22Rv1 (cell line): Measurements from ENCODE around the gene NBEA.
"Not testable (repeated sequence)": the region's sequence is repeated elsewhere in the genome, so short reads cannot be mapped to it uniquely, and the experiment has no call there.

Experiments
- H3K27ac ChIP-seq: fragments of 450-650 bp; 2 replicates; pipeline ENCODE4 v1.5.1; 2017
- ZFX ChIP-seq: fragments of 450-650 bp; IDR thresholded peaks from 2 replicates; pipeline ENCODE4 v1.6.1; 2017; ENCODE audit warnings: antibody characterized with exemption, borderline replicate concordance
- TF ChIP-seq, protein P1 (sequence below): fragments of 450-650 bp; IDR thresholded peaks from 2 replicates; pipeline ENCODE4 v1.5.1; 2017; ENCODE audit warnings: mild to moderate bottlenecking

The NBEA gene

DNA sequence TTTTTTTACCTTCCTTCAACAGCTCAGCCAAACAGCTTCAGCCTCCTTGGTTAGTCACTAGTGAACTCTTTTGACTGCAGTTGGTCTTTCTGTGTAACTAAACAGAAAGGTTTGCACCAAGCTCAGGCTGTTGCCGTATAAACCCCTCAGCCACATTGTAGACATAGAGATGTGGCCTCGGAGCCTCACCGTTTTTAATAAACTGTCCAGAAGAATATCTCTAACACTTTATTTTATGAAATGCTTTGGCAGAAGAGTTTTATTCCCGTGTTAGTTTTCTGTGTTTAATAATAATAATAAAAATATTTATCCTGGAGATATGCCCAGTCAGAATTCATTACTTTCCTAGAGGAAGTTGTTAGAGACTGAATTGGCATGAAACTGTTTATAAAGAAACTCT lies 706.1 kb downstream of the NBEA start:
- TF ChIP-seq, protein P1, sequence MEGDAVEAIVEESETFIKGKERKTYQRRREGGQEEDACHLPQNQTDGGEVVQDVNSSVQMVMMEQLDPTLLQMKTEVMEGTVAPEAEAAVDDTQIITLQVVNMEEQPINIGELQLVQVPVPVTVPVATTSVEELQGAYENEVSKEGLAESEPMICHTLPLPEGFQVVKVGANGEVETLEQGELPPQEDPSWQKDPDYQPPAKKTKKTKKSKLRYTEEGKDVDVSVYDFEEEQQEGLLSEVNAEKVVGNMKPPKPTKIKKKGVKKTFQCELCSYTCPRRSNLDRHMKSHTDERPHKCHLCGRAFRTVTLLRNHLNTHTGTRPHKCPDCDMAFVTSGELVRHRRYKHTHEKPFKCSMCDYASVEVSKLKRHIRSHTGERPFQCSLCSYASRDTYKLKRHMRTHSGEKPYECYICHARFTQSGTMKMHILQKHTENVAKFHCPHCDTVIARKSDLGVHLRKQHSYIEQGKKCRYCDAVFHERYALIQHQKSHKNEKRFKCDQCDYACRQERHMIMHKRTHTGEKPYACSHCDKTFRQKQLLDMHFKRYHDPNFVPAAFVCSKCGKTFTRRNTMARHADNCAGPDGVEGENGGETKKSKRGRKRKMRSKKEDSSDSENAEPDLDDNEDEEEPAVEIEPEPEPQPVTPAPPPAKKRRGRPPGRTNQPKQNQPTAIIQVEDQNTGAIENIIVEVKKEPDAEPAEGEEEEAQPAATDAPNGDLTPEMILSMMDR: no peak
- TF ChIP-seq ZFX: no peak
- no peak overlapping the region for H3K27ac ChIP-seq

DNA sequence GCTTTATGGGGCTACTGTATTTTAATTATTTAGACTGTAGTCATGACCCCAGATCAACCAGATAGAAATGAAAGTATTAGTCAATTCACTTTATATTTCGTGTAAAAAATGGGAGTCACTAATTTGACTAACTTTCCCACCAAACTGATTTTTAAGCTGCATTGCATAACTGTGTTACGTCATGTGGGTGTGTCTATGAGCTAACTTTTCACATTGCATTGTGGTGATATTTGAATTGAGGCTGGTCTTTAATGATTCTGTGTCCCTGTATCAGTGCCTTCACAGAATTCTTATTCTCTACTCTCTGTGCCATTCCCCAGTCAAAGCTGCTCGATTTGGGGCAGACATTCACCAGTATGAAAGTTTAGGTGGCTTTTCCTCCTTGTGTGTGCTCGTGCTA lies 707.1 kb downstream of the NBEA start:
- H3K27ac ChIP-seq: no peak overlapping the region
- no peak for TF ChIP-seq ZFX
- TF ChIP-seq, protein P1: no peak

DNA sequence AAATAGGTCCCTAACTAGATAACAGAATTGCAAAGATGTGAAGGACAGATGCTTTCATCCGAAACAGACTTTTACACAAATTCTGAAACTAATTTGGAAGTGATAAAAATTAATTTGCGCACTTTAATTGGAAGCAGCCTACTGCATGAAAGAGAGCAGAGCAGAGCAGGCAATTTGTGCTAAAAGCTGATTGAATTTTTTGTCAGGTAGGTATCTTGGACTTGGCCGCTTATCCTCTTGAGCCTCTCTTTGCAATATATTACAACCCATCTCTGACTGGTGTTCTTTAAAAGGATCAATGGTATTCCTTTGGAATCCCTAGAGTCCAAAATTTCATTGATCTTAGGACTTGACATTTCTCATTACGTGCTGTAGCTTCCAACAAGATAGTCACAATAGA lies 717.7 kb downstream of the NBEA start:
- TF ChIP-seq ZFX: no peak
- TF ChIP-seq, protein P1: no peak

DNA sequence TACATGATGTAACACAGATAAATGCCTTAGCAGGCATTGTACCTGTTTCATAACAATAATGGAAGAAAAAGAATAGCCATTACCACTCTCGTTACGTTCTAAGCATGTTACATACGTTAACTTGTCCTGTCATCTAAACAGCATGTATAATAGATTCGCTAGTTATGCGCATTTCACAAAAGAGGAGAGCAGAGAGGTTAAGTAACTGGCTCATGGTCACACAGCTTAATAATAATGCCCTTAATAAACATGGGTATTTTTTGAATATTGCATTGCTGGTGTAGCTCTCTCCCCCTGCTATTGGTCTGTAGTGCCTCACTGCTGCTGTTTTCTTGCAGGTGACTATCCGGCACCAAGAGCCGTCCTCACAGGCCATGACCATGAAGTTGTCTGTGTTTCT lies 722.7 kb downstream of the NBEA start:
- TF ChIP-seq, protein P1: no peak
- TF ChIP-seq ZFX: no peak

More for the DNA sequence above, 717.7 kb downstream of the NBEA start:
- no peak overlapping the region for H3K27ac ChIP-seq

DNA sequence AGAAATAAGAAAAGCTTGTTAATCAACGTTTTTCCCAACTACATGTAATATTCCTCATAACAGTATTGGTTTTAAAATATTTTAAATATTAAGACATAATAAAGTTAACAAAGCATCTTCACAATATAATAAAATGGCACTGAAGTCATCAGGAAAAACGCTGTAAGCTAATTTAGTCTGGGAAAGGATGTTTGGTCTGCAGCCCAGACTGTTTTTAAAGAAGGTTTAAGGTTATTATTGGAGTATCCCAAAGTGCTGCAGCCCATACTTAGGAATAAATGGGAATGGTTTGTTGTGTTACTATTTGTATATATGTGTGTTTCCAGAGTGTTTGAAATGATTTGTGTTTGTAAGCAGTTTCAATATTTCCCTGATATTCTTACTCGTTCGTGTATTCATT lies 727.3 kb downstream of the NBEA start:
- TF ChIP-seq ZFX: no peak
- TF ChIP-seq, protein P1: no peak
- no peak overlapping the region for H3K27ac ChIP-seq

More for the DNA sequence above, 722.7 kb downstream of the NBEA start:
- H3K27ac ChIP-seq: no peak overlapping the region

DNA sequence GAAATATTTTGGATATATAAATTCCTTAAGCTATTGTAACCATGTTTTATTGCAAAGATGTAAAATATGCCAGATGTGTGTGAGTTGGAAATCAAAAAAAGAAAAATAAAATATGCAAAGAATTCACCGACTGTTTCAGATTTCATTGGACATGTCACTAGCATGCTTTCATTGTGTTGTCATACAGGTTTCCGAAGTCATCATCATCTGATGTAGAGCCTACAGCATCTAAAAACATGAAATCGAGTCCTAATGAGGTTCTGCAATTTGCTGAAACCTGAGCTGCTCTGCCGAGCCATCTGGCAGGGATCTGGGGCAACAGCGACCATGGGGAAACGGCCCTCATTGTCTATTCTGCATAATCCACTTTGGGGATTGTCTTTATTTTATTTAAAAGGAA lies 730.5 kb downstream of the NBEA start:
- TF ChIP-seq, protein P1: no peak
- TF ChIP-seq ZFX: no peak
- no peak overlapping the region for H3K27ac ChIP-seq

DNA sequence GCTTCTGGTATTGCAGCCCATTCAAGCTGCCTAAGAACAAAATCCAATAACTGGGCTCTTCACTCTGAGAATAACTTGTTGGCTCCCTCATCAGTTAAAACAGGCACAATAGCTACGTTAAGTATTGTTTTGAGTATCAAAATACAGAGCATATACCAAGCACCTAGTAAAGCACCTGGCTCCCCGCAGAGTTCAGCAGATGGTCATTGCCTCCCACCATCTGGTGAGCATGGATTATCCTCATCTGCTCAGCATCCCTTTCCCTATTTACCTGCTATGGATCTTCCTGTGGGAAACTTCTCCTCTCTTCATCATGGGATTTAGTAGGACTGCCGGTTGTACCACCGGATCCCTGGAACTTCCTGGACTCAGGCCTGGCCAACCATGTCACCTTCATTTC lies 733.6 kb downstream of the NBEA start:
- TF ChIP-seq, protein P1: no peak
- no peak overlapping the region for H3K27ac ChIP-seq

DNA sequence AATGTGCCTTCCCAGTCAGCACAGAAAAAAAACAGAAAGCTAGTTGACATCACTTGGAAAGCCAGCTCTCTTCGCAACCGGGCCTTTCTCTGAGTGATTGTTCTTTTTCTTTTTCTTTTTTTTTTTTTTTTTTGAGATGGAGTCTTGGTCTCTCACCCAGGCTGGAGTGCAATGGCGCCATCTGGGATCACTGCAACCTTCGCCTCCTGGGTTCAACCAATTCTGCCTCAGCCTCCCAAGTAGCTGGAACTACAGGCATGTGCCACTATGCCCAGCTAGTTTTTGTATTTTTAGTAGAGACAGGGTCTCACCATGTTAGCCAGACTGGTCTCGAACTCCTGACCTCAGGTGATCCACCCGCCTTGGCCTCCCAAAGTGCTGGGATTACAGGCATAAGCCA lies 735.8 kb downstream of the NBEA start:
- TF ChIP-seq, protein P1: peak; percentile 28; the same call in 1 of the 2 replicates
- H3K27ac ChIP-seq: not testable (repeated sequence)
